GM21737 (cell line): Measurements from ENCODE around the gene ZBTB21.

Source experiments
- ATAC-seq: cut with Tn5 transposase; IDR thresholded peaks from one replicate; pipeline ENCODE4 v1.9.1; 2021; ENCODE audit warnings: mild to moderate bottlenecking, moderate library complexity; ENCODE audit not compliant: unreplicated experiment

The ZBTB21 gene

DNA sequence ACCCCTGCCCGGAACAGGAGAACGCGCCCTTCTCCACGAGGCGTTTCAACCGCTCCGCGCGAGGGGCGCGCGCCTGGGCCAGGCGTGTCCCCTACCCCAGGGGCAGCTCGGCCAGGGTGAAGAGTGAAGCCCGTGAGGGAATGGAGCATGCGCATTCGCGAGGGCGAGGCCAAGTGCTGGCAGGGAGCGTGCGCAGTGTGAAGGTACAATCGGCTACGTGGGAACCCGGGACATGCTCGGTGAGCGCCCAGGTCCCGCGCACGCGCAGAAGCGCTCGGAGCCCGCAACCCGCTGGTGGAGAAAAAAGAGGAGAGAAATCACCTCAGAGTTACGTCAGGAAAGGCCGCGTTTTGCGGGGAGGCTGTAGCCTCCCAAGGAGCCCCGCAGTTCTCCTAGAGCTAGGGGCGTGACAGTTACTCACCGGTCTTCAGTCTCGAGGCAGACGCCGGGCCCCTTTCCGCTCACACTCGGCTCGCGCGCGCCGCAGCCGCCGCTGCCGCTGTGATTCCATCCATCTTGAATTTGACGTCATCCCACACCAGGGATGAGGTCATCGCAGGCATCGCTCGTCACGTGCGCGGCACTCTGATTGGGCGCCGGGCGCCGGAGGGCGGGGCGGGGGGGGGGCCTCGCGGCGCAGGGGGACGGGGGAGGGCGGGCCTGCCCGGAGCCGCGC is at the start of gene ZBTB21:
Gene ZBTB21, minus strand, starts transcription at position 530 of the 676 bp plus-strand sequence. CDS start 16,265 bp downstream, outside the sequence.
- ATAC-seq = peak; percentile 58

DNA sequence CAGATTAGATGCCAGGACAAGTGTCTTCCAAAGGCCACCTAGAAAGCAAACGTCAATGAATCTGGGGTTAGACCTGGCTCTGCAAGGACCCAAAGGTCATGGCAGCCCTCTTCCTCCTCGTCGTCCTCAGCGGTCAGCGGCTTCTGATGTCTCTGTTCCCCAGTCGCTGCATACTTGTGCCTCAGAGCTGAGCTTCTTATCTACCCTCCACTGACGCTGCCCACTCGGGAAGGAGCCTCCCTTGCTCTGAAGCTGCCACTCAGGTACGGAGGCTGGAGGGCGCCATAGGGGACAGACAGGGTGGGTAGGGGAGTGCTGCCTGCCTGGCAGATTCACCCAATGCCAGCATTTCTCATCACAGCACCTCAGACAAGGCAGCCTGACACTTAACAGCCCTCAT is 49.6 kb upstream of the ZBTB21 start:
- no peak for ATAC-seq

DNA sequence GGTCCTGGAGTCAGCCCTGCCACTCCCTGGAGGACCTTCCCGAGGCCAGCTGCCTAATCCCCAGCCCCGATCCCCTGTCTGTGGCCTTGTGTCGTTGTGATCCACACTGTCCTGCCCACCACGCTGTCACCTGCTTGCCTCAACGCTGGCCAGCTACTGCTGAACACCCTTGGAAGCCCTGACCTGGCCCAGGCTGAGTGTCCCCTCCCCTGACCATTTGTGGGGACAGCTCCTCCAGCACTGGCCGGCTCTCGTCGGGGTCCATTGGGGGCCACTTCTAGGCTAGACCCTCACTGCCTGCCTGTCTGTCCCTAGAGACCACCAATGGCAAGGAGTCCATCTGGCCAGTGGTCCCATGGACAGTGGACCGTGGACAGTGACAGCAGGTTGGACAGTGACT is 49.0 kb upstream of the ZBTB21 start:
- no peak for ATAC-seq

DNA sequence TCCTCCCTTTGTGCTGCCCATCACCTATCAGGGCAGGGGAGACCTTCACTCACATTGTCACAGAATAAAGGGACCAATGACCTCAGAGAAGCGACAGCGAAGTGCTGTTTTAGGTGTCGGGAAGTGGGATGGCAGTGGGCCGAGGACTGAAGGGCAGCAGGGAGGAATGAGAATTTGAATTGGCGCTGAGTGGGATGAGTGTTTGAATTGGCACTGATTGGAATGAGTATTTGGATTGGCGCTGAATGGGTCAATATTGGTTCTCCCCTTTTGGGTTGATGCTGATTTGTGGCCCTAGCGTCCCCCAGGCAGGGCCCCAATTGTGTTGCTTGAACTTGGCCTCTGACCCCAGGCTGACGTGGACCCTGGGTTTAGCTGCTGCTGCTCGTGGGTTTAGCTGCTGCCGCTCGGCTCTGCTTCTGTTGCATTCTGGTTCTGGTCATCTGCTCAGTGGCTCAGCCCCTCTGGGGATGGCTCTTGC is 48.5 kb upstream of the ZBTB21 start:
- ATAC-seq = no peak

DNA sequence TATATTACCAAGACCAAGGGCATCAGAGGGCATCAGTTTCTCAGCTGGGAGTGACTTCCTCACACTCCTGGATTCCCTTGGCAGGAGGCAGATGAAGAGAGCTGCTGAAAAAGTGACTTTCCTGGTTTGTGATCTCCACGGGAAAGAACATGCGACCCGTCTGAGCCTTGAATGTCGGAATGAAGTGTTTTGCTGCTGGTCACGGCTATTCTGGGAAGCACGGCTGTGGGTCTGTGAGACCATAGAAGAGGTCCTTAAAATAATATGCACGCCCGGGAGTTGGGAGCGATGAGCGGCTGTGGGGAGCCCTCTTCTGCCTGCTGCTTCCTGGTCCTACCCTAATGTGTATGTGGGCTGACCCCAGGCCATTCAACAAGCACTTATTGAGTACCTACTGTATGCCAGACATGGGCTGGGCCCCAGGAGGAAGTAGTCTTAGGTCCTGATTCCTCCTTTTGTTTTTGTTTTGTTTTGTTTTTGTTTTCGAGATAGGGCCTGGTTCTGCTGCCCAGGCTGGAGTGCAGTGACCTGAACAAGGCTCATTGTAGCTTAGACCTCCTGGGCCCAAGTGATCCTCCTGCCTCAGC is 47.8 kb upstream of the ZBTB21 start:
- ATAC-seq = no peak

DNA sequence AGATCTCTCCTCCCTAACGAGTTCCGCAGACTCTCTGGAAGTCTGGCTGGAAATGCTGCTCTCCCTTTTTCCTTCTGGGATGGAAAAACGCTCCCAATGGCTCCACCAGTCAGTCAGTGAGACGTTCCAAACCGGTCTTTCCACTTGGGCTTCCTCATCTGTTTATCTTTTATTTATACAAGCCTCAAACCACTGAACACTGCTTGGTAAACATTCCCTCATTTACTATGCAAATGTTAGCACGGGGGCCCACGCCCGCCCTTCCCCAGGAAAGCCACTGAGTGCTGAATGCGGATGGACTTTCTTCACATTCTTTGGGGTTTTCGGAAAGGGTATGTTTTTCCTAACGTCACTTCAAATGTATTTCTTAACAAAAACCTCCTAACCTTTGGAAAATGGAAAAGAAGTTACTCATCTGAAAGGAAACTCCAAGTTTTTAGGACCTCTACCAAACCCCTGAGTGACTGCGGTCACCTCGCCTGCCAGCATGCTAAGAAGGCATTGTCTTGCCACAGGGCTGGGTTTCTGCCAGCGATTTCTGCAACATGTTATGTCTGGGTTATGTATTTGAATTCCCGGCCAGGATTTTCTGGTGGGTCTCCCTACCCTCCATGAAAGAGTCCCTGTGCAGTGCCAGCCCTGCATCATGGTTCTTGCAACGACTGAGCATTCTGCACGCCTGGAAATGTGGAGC is 47.0 kb upstream of the ZBTB21 start:
- ATAC-seq = no peak

DNA sequence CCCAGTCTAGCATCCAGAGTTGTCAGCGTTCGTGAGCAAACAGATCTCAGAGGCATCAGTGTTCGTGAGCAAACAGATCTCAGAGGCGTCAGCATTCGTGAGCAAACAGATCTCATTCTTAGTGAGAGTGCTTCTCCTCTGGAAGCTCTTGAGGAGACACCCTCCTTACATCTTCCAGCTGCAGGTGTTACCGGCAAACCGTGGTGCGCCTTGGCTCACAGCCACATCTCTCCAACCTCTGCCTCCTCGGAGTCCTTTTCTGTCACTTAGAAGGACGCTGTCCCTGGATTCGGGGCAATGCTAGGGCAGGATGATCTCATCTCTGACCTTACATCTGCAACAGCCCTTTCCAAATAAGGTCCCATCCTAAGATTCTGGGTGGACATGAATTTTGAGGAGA is 46.3 kb upstream of the ZBTB21 start:
- no peak for ATAC-seq

DNA sequence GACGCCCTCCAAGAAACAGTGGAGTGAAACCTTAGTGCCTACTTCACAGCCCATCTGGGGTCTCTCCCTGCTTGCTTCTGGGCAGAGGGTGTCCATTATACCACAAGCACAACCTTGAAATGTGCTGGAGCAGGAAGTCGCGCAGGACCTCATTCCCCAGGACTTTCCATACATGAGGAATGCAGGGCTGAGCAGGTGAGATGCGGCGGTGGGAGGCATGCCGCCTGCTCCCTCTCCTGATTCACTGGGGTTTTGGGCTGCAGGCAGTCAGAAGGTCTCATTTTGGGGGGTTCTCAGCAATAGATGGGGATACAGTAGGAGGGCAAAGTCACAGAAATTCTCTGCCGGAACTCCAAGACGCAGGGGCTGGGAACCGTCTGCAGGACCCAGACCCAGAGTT is 45.3 kb upstream of the ZBTB21 start:
- no peak for ATAC-seq

DNA sequence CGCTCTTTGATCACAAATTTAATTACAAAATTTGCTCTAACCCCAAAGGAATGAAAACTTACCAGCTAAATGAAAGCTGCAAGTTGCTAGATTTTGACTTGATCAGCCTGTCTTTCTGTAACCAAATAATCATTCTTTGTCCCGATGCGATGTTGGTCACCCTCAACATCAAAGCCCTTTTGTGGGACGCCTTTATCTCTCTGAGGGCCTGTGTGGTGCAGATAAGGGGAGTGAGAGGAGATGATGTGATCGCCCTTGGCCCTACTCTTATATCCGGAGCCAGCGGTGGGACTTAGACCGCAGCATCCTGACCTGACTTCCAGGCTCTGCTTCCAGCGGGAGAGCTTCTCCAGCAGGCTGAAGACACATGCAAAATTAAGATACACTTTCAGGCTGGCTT is 41.6 kb upstream of the ZBTB21 start:
- ATAC-seq = no peak

DNA sequence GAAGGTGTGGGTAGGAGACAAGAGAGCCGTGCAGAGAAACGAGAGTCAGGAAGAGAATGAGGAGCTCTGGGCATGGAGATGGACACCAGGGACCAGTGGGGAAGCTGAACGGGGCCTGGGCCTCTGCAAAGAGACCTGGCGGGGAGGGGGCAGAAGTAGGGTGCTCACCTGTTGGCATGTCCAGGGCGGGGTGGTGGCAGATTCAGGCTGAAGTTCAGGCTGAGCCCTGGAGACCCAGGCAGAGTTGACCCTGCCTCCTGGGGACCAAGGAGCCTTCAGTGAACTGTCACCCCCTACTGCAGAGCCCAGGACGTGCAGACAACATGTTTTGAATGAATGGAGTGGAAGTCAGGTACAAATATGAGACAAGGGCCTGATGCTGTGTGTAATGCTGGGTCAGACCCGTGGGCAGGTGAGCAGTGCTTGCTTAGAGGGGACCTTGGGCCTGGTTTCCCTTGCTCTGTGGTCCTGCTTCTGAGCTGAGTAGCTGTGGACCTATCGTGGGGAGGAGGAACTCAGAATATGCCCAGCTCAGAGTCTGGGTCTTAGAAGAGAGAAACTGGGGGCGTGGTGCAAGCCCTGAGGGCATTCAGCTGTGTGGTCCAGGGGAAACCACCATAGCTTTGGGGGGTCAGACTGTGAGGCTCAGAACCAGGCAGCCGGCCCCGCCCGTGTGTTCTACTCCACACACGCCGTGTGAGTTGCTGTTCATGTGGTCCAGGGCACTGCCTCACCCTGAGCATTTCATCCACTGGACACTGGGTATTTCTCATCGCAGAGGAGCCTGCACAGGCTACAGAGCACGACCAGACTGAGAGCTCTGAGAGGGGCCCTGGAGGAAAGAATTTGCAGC is 39.6 kb upstream of the ZBTB21 start:
- ATAC-seq = no peak

DNA sequence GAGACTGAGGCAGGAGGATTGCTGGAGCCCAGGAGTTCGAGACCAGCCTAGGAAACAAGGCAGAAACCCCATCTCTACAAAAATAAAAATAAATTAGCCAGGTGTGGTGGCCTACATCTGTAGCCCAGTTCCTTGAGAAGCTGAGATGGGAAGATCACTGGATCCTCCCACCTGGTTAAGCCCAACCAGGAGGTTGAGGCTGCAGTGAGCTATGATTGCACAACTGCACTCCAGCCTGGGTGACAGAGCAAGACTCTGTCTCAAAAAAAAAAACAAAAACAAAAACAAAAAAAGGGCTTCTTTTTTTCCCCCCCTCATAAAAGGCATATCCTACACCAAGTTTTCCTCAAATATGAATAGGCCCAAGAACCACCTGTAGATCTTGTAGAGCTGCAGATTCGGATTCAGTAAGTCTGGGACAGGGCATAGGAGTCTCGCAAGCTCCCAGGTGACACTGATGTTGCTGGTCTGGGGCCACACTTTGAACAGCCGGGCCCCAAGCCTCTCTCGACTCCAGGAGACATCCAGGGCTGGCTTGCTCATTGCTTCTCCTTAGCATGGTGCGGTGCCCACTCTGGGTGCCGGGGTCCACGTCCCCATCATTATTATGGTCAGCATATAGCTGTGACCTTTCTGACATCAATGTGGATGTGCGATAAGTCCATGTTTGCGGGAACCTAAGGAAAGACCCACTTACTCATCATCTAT is 38.9 kb upstream of the ZBTB21 start:
- no peak for ATAC-seq

DNA sequence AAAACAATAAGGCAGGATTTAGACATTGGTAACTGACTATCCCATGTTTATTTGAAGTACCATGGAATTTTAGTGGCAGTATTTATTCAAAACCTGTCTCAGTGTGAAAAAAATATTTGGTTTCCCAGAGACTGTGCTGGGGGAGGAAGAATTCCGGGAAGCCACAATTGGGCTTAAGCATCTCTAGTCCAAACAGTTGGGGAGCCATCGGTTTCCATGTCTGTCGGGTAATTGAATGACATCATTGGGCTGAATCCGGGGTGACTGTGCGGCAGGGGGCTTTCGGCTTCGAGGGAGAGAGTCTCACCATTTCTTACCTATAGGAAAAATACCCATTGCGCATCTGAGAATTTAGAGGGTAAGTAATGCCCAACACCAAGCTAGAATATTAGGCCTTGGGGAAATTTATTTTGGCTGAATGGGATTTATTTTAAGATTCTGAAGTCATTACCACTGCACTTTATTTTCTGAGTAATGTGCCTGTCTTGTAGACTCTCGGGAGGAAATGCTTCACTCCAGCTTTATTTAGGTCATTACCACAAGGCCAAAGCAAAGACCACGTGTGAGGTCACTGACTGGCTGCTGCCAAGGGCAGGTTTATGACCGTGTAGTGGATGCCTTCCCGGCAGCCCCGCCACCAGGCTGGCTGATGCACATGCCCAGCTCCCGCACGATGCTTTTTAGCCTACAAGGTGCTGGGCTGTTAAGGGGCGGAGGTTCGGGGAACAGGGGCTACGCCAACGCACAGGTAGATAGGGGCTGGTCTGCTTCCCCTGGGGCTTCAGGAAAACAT is 37.9 kb upstream of the ZBTB21 start:
- no peak for ATAC-seq

DNA sequence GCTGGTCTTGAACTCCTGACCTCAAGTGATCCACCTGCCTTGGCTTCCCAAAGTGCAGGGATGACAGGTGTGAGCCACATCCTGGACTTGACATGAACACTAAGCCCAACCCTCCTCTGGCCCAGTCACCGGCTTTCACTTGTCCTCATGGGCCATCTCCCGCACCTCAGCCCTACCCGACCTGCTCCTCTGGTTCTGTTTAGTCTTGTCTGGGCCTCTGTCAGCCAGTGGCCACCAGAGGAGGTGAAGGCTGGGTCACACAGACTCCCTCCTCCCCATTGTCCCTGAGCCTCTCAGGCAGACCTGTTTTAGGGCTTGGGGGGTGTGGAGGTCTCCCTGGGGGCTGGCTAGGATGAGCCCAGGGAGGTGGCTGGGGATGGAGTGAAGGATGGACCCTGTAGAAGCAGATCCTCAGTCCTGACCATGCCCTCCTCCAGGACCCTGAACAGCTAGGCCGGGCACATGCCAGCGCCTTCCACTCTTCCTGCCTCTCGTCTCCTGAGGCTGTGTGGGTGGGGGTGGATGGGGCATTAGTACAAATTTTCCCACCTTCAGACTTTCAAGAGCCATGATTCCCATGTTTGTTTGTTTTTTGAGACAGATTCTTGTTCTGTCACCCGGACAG is 34.8 kb upstream of the ZBTB21 start:
- ATAC-seq = no peak

DNA sequence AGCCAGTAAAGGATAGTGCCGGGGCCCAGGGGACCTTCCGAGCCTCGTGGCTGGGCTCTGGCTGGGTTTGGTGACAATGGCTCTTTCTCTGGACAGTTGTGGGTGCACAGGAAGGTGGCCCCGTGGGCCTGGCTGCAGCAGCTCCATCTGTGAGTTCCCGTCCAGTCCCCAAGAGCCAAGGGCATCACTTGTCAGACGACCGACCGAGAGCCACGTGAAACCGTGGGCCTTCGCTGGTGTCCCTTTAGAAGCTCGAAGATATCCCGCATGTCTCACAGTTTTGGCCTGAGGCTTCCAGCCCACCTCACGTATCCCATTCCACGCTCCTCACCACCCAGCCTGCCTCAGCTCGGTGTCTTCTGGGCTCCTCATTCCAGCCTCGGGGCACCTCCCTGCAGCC is 33.8 kb upstream of the ZBTB21 start:
- ATAC-seq = no peak

DNA sequence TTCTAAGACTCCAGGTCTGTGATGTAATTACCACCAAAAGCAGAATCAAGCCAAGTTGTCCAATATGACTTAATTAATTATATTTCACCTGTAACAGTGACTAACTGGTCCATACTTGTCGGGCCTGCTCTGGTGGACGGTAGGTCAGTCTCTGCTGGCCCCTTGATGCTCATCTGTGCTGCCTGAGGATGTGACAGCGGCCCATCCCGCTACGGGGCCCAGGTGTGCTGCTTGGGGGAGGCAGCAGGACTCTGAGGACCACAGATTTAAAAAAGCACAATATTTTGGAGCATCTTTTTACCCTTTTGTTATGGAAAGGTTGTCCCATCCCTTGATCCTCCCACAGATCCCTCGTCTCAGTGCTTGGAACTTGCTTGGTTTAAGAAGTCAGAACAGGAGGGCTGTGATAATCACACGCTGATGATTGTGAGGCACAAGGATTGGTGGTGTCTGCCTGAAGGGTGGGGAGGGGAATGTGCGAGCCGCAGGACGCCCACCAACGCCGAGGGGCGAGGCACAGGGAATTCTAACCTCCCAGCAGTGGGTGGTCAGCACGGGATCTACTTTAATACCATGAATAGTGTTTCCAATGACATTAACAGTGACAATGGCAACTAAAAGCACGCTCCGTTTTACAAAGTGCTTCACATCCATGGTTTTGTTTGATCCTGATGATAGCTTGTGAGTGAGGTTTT is 33.2 kb upstream of the ZBTB21 start:
- ATAC-seq = no peak

DNA sequence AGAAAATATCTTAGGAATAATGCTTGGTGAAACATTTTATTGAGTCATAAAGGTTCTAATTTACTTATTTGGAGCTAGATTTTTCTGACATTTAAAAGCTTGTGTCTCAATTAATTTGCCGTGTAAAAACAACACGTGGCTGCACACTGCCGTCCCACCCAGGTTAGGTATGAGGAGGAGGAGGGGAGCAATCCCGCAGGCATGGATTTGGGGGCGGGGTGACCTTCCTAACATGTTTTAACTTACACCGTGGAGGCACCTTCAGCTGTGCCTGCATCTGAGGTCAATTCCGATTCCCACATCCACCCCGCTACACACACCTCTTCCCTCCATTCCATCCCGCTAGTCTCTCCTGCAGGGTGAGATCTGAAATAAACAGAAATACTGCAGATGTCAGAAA is 32.5 kb upstream of the ZBTB21 start:
- no peak for ATAC-seq

DNA sequence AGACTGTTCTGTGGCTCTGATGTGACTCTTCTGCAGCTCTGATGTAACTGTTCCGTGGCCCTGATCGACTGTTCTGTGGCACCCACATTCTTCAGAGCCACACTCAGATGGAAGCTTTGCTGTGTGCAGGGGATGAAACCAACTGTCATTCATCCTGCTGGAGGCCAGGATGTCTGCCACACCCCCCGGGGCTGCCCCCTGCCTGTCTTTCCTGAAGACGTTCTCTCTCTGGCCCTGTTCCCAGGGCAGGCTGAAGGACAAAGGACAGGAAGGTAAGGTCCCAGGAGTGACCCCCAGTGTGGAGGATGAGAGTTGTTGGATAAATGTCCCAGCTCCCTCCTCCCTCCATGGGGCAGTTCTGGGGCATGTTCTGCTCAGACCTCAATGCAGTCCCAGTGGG is 31.6 kb upstream of the ZBTB21 start:
- no peak for ATAC-seq

DNA sequence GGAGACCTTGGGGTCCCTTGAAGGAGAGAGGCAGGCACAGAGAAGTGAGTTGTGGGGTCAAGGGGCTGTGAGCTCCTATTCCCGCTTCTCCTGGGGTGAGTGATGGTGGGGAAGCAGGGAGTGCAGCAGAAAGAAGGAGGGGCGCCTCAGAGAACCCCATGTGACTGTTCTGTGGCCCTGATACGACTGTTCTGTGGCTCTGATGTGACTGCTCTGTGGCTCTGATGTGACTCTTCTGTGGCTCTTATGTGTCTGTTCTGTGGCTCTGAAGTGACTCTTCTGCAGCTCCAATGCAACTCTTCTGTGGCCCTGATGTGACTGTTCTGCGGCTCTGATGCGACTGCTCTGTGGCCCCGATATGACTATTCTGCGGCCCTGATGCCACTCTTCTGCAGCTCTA is 31.1 kb upstream of the ZBTB21 start:
- no peak for ATAC-seq
